ENCODE results near the gene JPH4. TPM values are rescaled to one million over a fixed set of nuclear protein-coding genes. Genes with fewer than 3 reads are reported as not detected.
A peak's percentile ranks its signal among the peaks of the same experiment; 100 is the strongest.

Gene JPH4
- polyA plus RNA-seq, 2 of the 4 experiments (the other 2 are of a cell fraction), result 0.05 TPM; not detected in 1

- DNase-seq (ENCODE audit: low read depth in 1 of 2, low spot score in 1 of 2), result no peak
- 56% methylated on average over 7 of the region's 7 CpGs for WGBS (ENCODE audit: missing lambda C conversion rate)
- TF ChIP-seq HDAC2 (IDR thresholded peaks at IDR 0.05), result no peak
- TF ChIP-seq, protein P1, sequence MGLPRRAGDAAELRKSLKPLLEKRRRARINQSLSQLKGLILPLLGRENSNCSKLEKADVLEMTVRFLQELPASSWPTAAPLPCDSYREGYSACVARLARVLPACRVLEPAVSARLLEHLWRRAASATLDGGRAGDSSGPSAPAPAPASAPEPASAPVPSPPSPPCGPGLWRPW (IDR thresholded peaks at IDR 0.05), result no peak
- no peak for TF ChIP-seq ZNF302 (CRISPR knock-in tag; IDR thresholded peaks at IDR 0.05)
- TF ChIP-seq RNF2 (IDR thresholded peaks at IDR 0.05; ENCODE audit: borderline replicate concordance, low read depth), result no peak
- no peak for TF ChIP-seq RFX5 (IDR thresholded peaks at IDR 0.05)
- no peak for TF ChIP-seq MAFK (IDR thresholded peaks at IDR 0.05; ENCODE audit: partially characterized antibody)
- TF ChIP-seq, protein P2, sequence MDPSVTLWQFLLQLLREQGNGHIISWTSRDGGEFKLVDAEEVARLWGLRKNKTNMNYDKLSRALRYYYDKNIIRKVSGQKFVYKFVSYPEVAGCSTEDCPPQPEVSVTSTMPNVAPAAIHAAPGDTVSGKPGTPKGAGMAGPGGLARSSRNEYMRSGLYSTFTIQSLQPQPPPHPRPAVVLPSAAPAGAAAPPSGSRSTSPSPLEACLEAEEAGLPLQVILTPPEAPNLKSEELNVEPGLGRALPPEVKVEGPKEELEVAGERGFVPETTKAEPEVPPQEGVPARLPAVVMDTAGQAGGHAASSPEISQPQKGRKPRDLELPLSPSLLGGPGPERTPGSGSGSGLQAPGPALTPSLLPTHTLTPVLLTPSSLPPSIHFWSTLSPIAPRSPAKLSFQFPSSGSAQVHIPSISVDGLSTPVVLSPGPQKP (IDR thresholded peaks at IDR 0.05; ENCODE audit: low read depth, low read length), result no peak
- no peak for TF ChIP-seq MAX (IDR thresholded peaks at IDR 0.05)
- no peak for TF ChIP-seq FOSB (CRISPR knock-in tag; IDR thresholded peaks at IDR 0.05)
- no peak for TF ChIP-seq CBX2 (IDR thresholded peaks at IDR 0.05; ENCODE audit: borderline replicate concordance, low read depth)
- no peak for TF ChIP-seq CHD2 (IDR thresholded peaks at IDR 0.05; ENCODE audit: low read length, partially characterized antibody)
- TF ChIP-seq TFCP2L1 (CRISPR knock-in tag; IDR thresholded peaks at IDR 0.05), result no peak
- TF ChIP-seq RARB (CRISPR knock-in tag; IDR thresholded peaks at IDR 0.05), result no peak
- TF ChIP-seq GATA3 (IDR thresholded peaks at IDR 0.05; ENCODE audit: borderline replicate concordance), result no peak
- TF ChIP-seq FOSL2 (IDR thresholded peaks at IDR 0.05), result no peak
- TF ChIP-seq FOSL2 (CRISPR knock-in tag; IDR thresholded peaks at IDR 0.05), result no peak
- ATAC-seq, result peak; percentile 35 to 49; a peak in 4 of 6 replicates
- Histone ChIP-seq H3K4me2 (no peak overlapping the region), H3K27ac (no peak overlapping the region), H3K4me3 (no peak overlapping the region), H3K9me3 (no peaks in the 10 kb centered on the region), H3K4me1 (no peaks in the 10 kb centered on the region)
- no peak for FAIRE-seq
- ChIA-PET POLR2A (no interaction called here), CTCF (interaction anchor here (0.6 to 7.5 kb wide), 17 partner anchors 9 to 212 kb away, joined by 3 to 74 read pairs (median 5); partner anchors contain the start of gene ZFHX2)
Measured at GRCh38 chr14:23538785-23539184, 39.8 kb downstream of the JPH4 start.

DNA sequence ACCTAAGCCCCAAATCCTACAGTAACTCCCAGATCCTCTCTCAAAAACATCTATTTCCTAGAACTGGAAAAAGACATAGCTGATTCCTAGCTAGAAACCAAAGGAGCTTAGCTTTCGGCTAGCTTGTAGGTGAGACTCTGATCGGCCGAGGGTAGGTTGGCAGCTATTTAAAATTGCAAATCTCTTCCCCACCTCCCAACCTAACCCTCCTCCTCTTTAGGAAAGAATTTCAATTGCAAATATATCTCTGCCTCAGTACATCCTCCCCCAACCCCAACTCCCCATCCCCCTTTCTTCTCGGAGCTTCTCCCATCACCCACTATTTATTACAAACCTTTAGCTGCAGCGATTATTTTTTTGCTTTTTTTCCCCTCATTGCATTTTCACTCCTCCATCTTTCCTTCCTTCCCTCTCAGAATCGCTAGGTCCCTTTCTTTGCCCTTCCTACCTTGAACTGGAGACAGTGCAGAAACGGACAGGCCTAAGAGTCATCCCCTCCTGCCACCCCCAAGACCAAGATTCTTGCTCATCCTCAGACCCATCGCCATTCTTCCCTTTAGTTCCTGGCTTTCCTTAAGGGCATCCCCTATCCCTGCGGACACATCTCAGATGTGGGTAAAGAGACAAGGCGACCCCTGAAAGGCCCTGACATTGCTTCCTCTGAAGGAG, 40.4 kb downstream of the JPH4 start:
- WGBS (ENCODE audit: missing lambda C conversion rate), result 81% methylated on average over 9 of the region's 10 CpGs
- H3K4me3 ChIP-seq, result no peak overlapping the region
- no peak for TF ChIP-seq ZNF302 (CRISPR knock-in tag; IDR thresholded peaks at IDR 0.05)
- no peak for TF ChIP-seq JUN (IDR thresholded peaks at IDR 0.05)
- no peak for TF ChIP-seq HOXB13 (CRISPR knock-in tag; IDR thresholded peaks at IDR 0.05; ENCODE audit: low read depth)
- TF ChIP-seq HOXA7 (CRISPR knock-in tag; IDR thresholded peaks at IDR 0.05), result no peak
- no peak for TF ChIP-seq HOXB5 (CRISPR knock-in tag; IDR thresholded peaks at IDR 0.05)
- no peak for TF ChIP-seq FOSL2 (IDR thresholded peaks at IDR 0.05)
- TF ChIP-seq FOSL2 (CRISPR knock-in tag; IDR thresholded peaks at IDR 0.05), result no peak
- no peak for TF ChIP-seq CBX8 (IDR thresholded peaks at IDR 0.05)
- TF ChIP-seq EHMT2 (IDR thresholded peaks at IDR 0.05; ENCODE audit: low read depth), result no peak
- no peak for TF ChIP-seq EP300 (IDR thresholded peaks at IDR 0.05)
- TF ChIP-seq TP53 (CRISPR knock-in tag; IDR thresholded peaks at IDR 0.05), result no peak
- no peak for TF ChIP-seq ESRRA (IDR thresholded peaks at IDR 0.05; ENCODE audit: borderline replicate concordance, low read length)
- no peak for TF ChIP-seq FOXS1 (CRISPR knock-in tag; IDR thresholded peaks at IDR 0.05)
- TF ChIP-seq GATA3 (IDR thresholded peaks at IDR 0.05; ENCODE audit: borderline replicate concordance), result no peak
- TF ChIP-seq SMC3 (IDR thresholded peaks at IDR 0.05), result no peak
- TF ChIP-seq CEBPB (IDR thresholded peaks at IDR 0.05), result no peak
- no peak for TF ChIP-seq HEYL (CRISPR knock-in tag; IDR thresholded peaks at IDR 0.05)
- TF ChIP-seq KDM1A (IDR thresholded peaks at IDR 0.05; ENCODE audit: low read depth), result no peak
- TF ChIP-seq, protein P1 (IDR thresholded peaks at IDR 0.05), result no peak
- no peaks in the 10 kb centered on the region for H3K9me3 ChIP-seq
- no peak for ATAC-seq
- FAIRE-seq, result no peak
- H3K4me1 ChIP-seq, result no peaks in the 10 kb centered on the region
- DNase-seq (ENCODE audit: low read depth in 1 of 2, low spot score in 1 of 2), result no peak
- ChIA-PET CTCF (interaction anchor here (0.7 to 7.5 kb wide), 9 partner anchors 9 to 205 kb away, joined by 3 to 74 read pairs (median 9); partner anchors contain the start of gene ZFHX2), POLR2A (no interaction called here)
- H3K4me2 ChIP-seq, result no peak overlapping the region
- no peak overlapping the region for H3K27ac ChIP-seq

All from A549 (cell line).